ENCODE results near the gene ALPL. TPM values are rescaled to one million over a fixed set of nuclear protein-coding genes. Genes with fewer than 3 reads are reported as not detected.

ALPL gene
- total and polyA plus RNA-seq, 4 donors = 3.3 to 93.1 (median 40.7) TPM

GRCh38 chr1:21625390-21626190 lies 116.4 kb downstream of the ALPL start:
- peaks cover 18 to 43% (median 40%) of the 10 kb centered on the region in 4 donors for H3K4me1 ChIP-seq (ENCODE audit: control insufficient read depth in 4 of 4, insufficient read depth in 4 of 4, low read length in 3 of 4)
- no peak overlapping the region for H3K27ac ChIP-seq (ENCODE audit: low read depth in 1 of 2, low read length in 2 of 2)
- no peaks in the 10 kb centered on the region for H3K27me3 ChIP-seq (ENCODE audit: control insufficient read depth in 4 of 4, insufficient read depth in 4 of 4, low read length in 3 of 4)
- WGBS = 76% methylated on average over 13 of the region's 13 CpGs
- DNase-seq (ENCODE audit: low spot score) = no peak
- H3K4me3 ChIP-seq (ENCODE audit: low read depth in 1 of 3, low read length in 3 of 3) = no peak overlapping the region
- H3K9ac ChIP-seq (ENCODE audit: low read depth in 1 of 2, low read length in 2 of 2) = no peak overlapping the region
- TF ChIP-seq REST (IDR thresholded peaks at IDR 0.05) (no peak), EGR1 (IDR thresholded peaks at IDR 0.05; ENCODE audit: low read depth in 2 of 2) (no peak), MAX (IDR thresholded peaks at IDR 0.05) (no peak), FOXA1 (IDR thresholded peaks at IDR 0.05) (no peak), RAD21 (IDR thresholded peaks at IDR 0.05) (no peak), HNF4A (conservative IDR thresholded peaks at IDR 0.05) (no peak), GABPA (IDR thresholded peaks at IDR 0.05 in 1 of 2, conservative IDR thresholded peaks at IDR 0.05 in 1 of 2) (no peak), HNF4G (IDR thresholded peaks at IDR 0.05) (no peak), JUND (IDR thresholded peaks at IDR 0.05) (no peak), CTCF (IDR thresholded peaks at IDR 0.05; ENCODE audit: low read depth, low read length, missing input control) (no peak)
- no peaks in the 10 kb centered on the region for H3K9me3 ChIP-seq (ENCODE audit: control insufficient read depth in 4 of 4, low read length in 3 of 4)
- no peaks in the 10 kb centered on the region for H3K36me3 ChIP-seq (ENCODE audit: control insufficient read depth in 4 of 4, insufficient read depth in 3 of 4, low read depth in 1 of 4, low read length in 3 of 4)

GRCh38 chr1:21626921-21627339 lies 117.7 kb downstream of the ALPL start:
- Histone ChIP-seq H3K9me3 (ENCODE audit: control insufficient read depth in 4 of 4, low read length in 3 of 4) (no peaks in the 10 kb centered on the region), H3K27ac (ENCODE audit: low read depth in 1 of 2, low read length in 2 of 2) (no peak overlapping the region), H3K4me3 (ENCODE audit: low read depth in 1 of 3, low read length in 3 of 3) (no peak overlapping the region), H3K27me3 (ENCODE audit: control insufficient read depth in 4 of 4, insufficient read depth in 4 of 4, low read length in 3 of 4) (no peaks in the 10 kb centered on the region), H3K9ac (ENCODE audit: low read depth in 1 of 2, low read length in 2 of 2) (no peak overlapping the region), H3K4me1 (ENCODE audit: control insufficient read depth in 4 of 4, insufficient read depth in 4 of 4, low read length in 3 of 4) (peaks cover 14 to 30% (median 29%) of the 10 kb centered on the region in 4 donors), H3K36me3 (ENCODE audit: control insufficient read depth in 4 of 4, insufficient read depth in 3 of 4, low read depth in 1 of 4, low read length in 3 of 4) (no peaks in the 10 kb centered on the region)
- 90% methylated on average over 11 of the region's 11 CpGs for WGBS
- DNase-seq (ENCODE audit: low spot score) = no peak
- TF ChIP-seq MAX (IDR thresholded peaks at IDR 0.05) (no peak), GABPA (IDR thresholded peaks at IDR 0.05 in 1 of 2, conservative IDR thresholded peaks at IDR 0.05 in 1 of 2) (no peak), FOXA2 (IDR thresholded peaks at IDR 0.05) (no peak), EGR1 (IDR thresholded peaks at IDR 0.05; ENCODE audit: low read depth in 2 of 2) (no peak), SP1 (IDR thresholded peaks at IDR 0.05) (no peak), RAD21 (IDR thresholded peaks at IDR 0.05) (no peak), JUND (IDR thresholded peaks at IDR 0.05) (no peak), HNF4G (IDR thresholded peaks at IDR 0.05) (no peak), ZBTB33 (IDR thresholded peaks at IDR 0.05) (no peak), YY1 (IDR thresholded peaks at IDR 0.05) (no peak), FOXA1 (IDR thresholded peaks at IDR 0.05) (no peak), CTCF (IDR thresholded peaks at IDR 0.05; ENCODE audit: low read depth, low read length, missing input control) (no peak), TAF1 (conservative IDR thresholded peaks at IDR 0.05) (no peak), HNF4A (conservative IDR thresholded peaks at IDR 0.05) (no peak), ATF3 (IDR thresholded peaks at IDR 0.05) (no peak), NR2F2 (IDR thresholded peaks at IDR 0.05) (no peak)

All from liver (tissue), 9 donors.